ENCODE measurements around the gene MS4A2.

MS4A2 gene

GRCh38 chr11:60077216-60077817, 11.1 kb upstream of the MS4A2 start:
- Histone ChIP-seq H3K9ac (ENCODE audit: low read depth, low read length, poor library complexity, severe bottlenecking) (no peak overlapping the region), H2AFZ (ENCODE audit: low read length) (no peak overlapping the region)

GRCh38 chr11:60077981-60078380, 10.5 kb upstream of the MS4A2 start:
- no peaks in the 10 kb centered on the region for H4K20me1 ChIP-seq (ENCODE audit: insufficient read depth, low read length, poor library complexity, severe bottlenecking)
- no peaks in the 10 kb centered on the region for H3F3A ChIP-seq (ENCODE audit: low read depth)
- no peaks in the 10 kb centered on the region for H3K27me3 ChIP-seq (ENCODE audit: insufficient read depth, low read length, poor library complexity, severe bottlenecking)
- H3K4me3 ChIP-seq (ENCODE audit: low read length, poor library complexity, severe bottlenecking): no peak overlapping the region
- H3K79me2 ChIP-seq (ENCODE audit: insufficient read depth, low read length): no peaks in the 10 kb centered on the region
- H3K9ac ChIP-seq (ENCODE audit: low read depth, low read length, poor library complexity, severe bottlenecking): no peak overlapping the region
- H3K9me2 ChIP-seq (replicated peaks; ENCODE audit: low read depth, low read length): no peaks in the 10 kb centered on the region
- no peak overlapping the region for H3K4me2 ChIP-seq (ENCODE audit: low read depth, low read length, poor library complexity, severe bottlenecking)
- TF ChIP-seq CTCF (conservative IDR thresholded peaks at IDR 0.05; ENCODE audit: low read length) (no peak), EZH2phosphoT487 (IDR thresholded peaks at IDR 0.05; ENCODE audit: borderline replicate concordance) (no peak)
- no peak overlapping the region for H2AFZ ChIP-seq (ENCODE audit: low read length)
- no peaks in the 10 kb centered on the region for H3K36me3 ChIP-seq (ENCODE audit: insufficient read depth, low read length)
- H3K4me1 ChIP-seq (ENCODE audit: insufficient read depth, low read length, poor library complexity, severe bottlenecking): no peaks in the 10 kb centered on the region
- H3K9me3 ChIP-seq (ENCODE audit: insufficient read depth, low read depth, low read length): no peaks in the 10 kb centered on the region

More at GRCh38 chr11:60077216-60077817, 11.1 kb upstream of the MS4A2 start:
- H3K9me3 ChIP-seq (ENCODE audit: insufficient read depth, low read depth, low read length): no peaks in the 10 kb centered on the region
- no peaks in the 10 kb centered on the region for H3K36me3 ChIP-seq (ENCODE audit: insufficient read depth, low read length)
- H4K20me1 ChIP-seq (ENCODE audit: insufficient read depth, low read length, poor library complexity, severe bottlenecking): no peaks in the 10 kb centered on the region
- no peak overlapping the region for H3K4me2 ChIP-seq (ENCODE audit: low read depth, low read length, poor library complexity, severe bottlenecking)
- H3K4me3 ChIP-seq (ENCODE audit: low read length, poor library complexity, severe bottlenecking): no peak overlapping the region
- no peaks in the 10 kb centered on the region for H3K4me1 ChIP-seq (ENCODE audit: insufficient read depth, low read length, poor library complexity, severe bottlenecking)
- H3K79me2 ChIP-seq (ENCODE audit: insufficient read depth, low read length): no peaks in the 10 kb centered on the region
- no peaks in the 10 kb centered on the region for H3K27me3 ChIP-seq (ENCODE audit: insufficient read depth, low read length, poor library complexity, severe bottlenecking)
- H3K9me2 ChIP-seq (replicated peaks; ENCODE audit: low read depth, low read length): no peaks in the 10 kb centered on the region
- no peak for TF ChIP-seq EZH2phosphoT487 (IDR thresholded peaks at IDR 0.05; ENCODE audit: borderline replicate concordance)
- no peak for TF ChIP-seq CTCF (conservative IDR thresholded peaks at IDR 0.05; ENCODE audit: low read length)
- H3F3A ChIP-seq (ENCODE audit: low read depth): no peaks in the 10 kb centered on the region

GRCh38 chr11:60078745-60079144, 9.7 kb upstream of the MS4A2 start:
- H3K4me3 ChIP-seq (ENCODE audit: low read length, poor library complexity, severe bottlenecking): no peak overlapping the region
- no peaks in the 10 kb centered on the region for H3F3A ChIP-seq (ENCODE audit: low read depth)
- H3K36me3 ChIP-seq (ENCODE audit: insufficient read depth, low read length): no peaks in the 10 kb centered on the region
- TF ChIP-seq CTCF (conservative IDR thresholded peaks at IDR 0.05; ENCODE audit: low read length): no peak
- no peak for TF ChIP-seq EZH2phosphoT487 (IDR thresholded peaks at IDR 0.05; ENCODE audit: borderline replicate concordance)
- H3K9me2 ChIP-seq (replicated peaks; ENCODE audit: low read depth, low read length): no peaks in the 10 kb centered on the region
- no peak overlapping the region for H2AFZ ChIP-seq (ENCODE audit: low read length)
- H3K9ac ChIP-seq (ENCODE audit: low read depth, low read length, poor library complexity, severe bottlenecking): no peak overlapping the region
- H3K79me2 ChIP-seq (ENCODE audit: insufficient read depth, low read length): no peaks in the 10 kb centered on the region
- H3K27me3 ChIP-seq (ENCODE audit: insufficient read depth, low read length, poor library complexity, severe bottlenecking): no peaks in the 10 kb centered on the region
- H4K20me1 ChIP-seq (ENCODE audit: insufficient read depth, low read length, poor library complexity, severe bottlenecking): no peaks in the 10 kb centered on the region
- no peaks in the 10 kb centered on the region for H3K4me1 ChIP-seq (ENCODE audit: insufficient read depth, low read length, poor library complexity, severe bottlenecking)
- H3K9me3 ChIP-seq (ENCODE audit: insufficient read depth, low read depth, low read length): no peaks in the 10 kb centered on the region
- no peak overlapping the region for H3K4me2 ChIP-seq (ENCODE audit: low read depth, low read length, poor library complexity, severe bottlenecking)
